Measurements from ENCODE around the gene SLC25A17. TPM values are rescaled to one million over a fixed set of nuclear protein-coding genes. Genes with fewer than 3 reads are reported as not detected.
"Not testable (repeated sequence)": the region's sequence is repeated elsewhere in the genome, so short reads cannot be mapped to it uniquely, and the experiment has no call there.

Gene SLC25A17
- total RNA-seq, 1 experiment from 2014 or later = 38.8 TPM

- no peaks in the 10 kb centered on the region for H3K27me3 ChIP-seq (replicated peaks)
- no peak for DNase-seq (ENCODE audit: low read depth in 1 of 2, low spot score in 2 of 2)
- no peak overlapping the region for H3K27ac ChIP-seq
- H3K4me1 ChIP-seq (replicated peaks) = no peaks in the 10 kb centered on the region
- H3K36me3 ChIP-seq = no peaks in the 10 kb centered on the region
- H3K9me3 ChIP-seq (replicated peaks) = no peaks in the 10 kb centered on the region
- no peak overlapping the region for H3K4me3 ChIP-seq
Measured at GRCh38 chr22:40733919-40734318, 85.2 kb downstream of the SLC25A17 start.

DNA sequence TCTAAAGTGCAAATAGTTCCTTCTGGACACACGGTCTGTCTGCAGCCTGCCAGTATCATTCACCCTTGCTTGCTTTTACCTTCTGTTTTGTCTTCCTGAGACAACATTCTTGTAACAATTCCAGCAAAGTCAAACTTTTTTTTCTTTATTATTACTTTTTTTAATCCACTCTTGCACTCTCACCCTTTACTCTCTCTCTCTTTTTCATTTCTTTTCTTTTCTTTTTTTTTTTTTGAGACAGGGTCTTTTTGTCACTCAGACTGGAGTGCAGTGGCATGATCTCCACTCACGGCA, 86.2 kb downstream of the SLC25A17 start:
- Histone ChIP-seq H3K9me3 (replicated peaks) (no peaks in the 10 kb centered on the region), H3K4me3 (no peak overlapping the region), H3K27me3 (replicated peaks) (no peaks in the 10 kb centered on the region), H3K27ac (no peak overlapping the region), H3K36me3 (no peaks in the 10 kb centered on the region), H3K4me1 (replicated peaks) (0 out of 2 replicates have a peak, but pooled peaks cover 3% of the 10 kb centered on the region)
- no peak for DNase-seq (ENCODE audit: low read depth in 1 of 2, low spot score in 2 of 2)

DNA sequence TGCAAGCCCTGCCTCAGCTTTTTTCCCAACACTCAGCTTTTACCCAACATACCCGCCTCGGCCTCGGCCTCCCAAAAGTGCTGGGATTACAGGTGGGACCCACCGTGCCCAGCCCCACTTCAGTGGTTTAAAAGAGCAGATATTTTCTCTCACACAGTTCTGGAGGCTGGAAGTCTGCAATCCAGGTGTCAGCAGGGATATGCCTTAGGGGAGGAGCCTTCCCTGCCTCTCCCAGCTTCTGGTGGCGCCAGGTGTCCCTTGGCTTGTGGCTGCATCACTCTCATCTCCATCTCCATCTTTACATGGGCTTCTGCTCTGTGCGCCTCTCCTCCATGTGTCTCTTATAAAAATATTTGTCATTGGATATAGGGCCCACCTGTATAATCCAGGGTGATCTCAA, 89.9 kb downstream of the SLC25A17 start:
- H3K27me3 ChIP-seq (replicated peaks) = no peaks in the 10 kb centered on the region
- no peak overlapping the region for H3K27ac ChIP-seq
- H3K36me3 ChIP-seq = no peaks in the 10 kb centered on the region
- no peak overlapping the region for H3K4me3 ChIP-seq
- 0 out of 2 replicates have a peak, but pooled peaks cover 3% of the 10 kb centered on the region for H3K4me1 ChIP-seq (replicated peaks)
- no peaks in the 10 kb centered on the region for H3K9me3 ChIP-seq (replicated peaks)
- DNase-seq (ENCODE audit: low read depth in 1 of 2, low spot score in 2 of 2) = no peak

DNA sequence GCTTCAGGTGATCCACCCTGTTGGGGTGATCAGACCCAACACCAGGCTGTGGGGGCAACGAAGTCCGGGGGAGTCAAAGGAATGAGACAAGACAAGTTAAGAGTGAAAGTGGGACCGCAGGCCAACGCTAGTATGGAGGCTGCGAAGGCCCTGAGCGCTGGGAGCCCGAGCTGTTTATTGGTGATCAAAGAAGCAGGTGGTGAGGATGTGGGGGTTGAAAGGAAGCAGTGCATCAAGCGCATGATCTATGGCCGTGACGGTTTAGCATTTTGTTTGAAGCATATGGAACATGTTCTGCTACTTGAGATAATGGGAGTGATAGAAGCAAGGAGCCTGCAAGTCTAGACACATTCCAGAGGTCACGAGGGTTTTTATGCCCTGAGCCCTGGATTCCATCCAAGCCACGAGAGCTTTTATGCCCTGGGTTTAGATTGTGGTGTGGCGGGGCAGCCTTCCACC, 90.4 kb downstream of the SLC25A17 start:
- Histone ChIP-seq H3K4me3 (no peak overlapping the region), H3K27ac (no peak overlapping the region), H3K9me3 (replicated peaks) (no peaks in the 10 kb centered on the region), H3K27me3 (replicated peaks) (no peaks in the 10 kb centered on the region), H3K4me1 (replicated peaks) (0 out of 2 replicates have a peak, but pooled peaks cover 3% of the 10 kb centered on the region), H3K36me3 (no peaks in the 10 kb centered on the region)
- DNase-seq (ENCODE audit: low read depth in 1 of 2, low spot score in 2 of 2) = no peak

DNA sequence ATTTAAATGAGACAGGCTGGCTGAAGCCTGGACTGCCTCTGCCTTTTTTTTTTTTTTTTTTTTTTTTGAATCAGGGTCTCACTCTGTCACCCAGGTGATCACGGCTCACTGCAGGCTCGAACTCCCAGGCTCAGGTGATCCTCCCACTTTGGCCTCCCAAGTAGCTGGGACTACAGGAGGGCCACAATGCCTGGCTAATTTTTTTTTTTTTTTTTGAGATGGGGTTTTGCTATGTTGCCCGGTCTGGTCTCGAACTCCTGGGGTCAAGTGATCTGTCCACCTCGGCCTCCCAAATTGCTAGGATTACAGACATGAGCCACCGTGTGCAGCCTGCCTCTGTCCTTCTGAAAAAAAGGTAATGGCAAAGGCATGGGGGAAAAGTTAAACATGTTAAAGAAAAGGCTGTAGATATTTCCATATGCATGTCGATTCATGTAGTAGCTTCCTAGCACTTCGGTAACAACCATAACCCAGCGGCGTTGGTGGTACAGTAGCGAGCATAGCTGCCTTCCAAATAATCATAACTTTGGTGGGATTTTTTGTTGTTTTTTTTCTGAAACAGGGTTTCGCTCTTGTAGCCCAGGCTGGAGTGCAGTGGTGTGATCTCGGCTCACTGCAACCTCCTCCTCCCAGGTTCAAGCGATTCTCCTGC, 91.1 kb downstream of the SLC25A17 start:
- Histone ChIP-seq H3K27ac (no peak overlapping the region), H3K9me3 (replicated peaks) (no peaks in the 10 kb centered on the region), H3K4me1 (replicated peaks) (0 out of 2 replicates have a peak, but pooled peaks cover 3% of the 10 kb centered on the region), H3K36me3 (no peaks in the 10 kb centered on the region), H3K27me3 (replicated peaks) (no peaks in the 10 kb centered on the region), H3K4me3 (no peak overlapping the region)
- DNase-seq (ENCODE audit: low read depth in 1 of 2, low spot score in 2 of 2) = no peak

- Histone ChIP-seq H3K27me3 (replicated peaks) (no peaks in the 10 kb centered on the region), H3K27ac (no peak overlapping the region), H3K36me3 (no peaks in the 10 kb centered on the region), H3K9me3 (replicated peaks) (no peaks in the 10 kb centered on the region), H3K4me3 (no peak overlapping the region), H3K4me1 (replicated peaks) (0 out of 2 replicates have a peak, but pooled peaks cover 3% of the 10 kb centered on the region)
- DNase-seq (ENCODE audit: low read depth in 1 of 2, low spot score in 2 of 2) = no peak
Measured at GRCh38 chr22:40727070-40727963, 91.8 kb downstream of the SLC25A17 start.

DNA sequence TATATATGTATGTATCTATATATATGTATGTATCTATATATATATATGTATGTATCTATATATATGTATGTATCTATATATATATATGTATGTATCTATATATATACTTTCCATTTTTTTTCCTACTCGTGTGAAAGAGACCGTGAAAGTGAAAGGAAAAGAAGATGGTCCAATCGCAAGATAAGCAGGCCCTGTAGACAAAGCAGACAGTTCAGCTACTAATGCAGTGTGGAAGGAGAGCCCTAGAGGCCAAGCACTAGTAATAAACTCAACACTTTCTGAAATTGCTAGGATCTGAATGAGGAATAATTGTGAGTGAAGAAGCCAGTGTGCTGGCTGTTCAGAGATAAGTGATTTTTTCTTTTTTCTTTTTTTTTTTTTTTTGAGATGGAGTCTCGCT, 92.6 kb downstream of the SLC25A17 start:
- Histone ChIP-seq H3K27ac (no peak overlapping the region), H3K9me3 (replicated peaks) (no peaks in the 10 kb centered on the region), H3K36me3 (no peaks in the 10 kb centered on the region), H3K4me3 (no peak overlapping the region), H3K4me1 (replicated peaks) (0 out of 2 replicates have a peak, but pooled peaks cover 3% of the 10 kb centered on the region), H3K27me3 (replicated peaks) (no peaks in the 10 kb centered on the region)
- DNase-seq (ENCODE audit: low read depth in 1 of 2, low spot score in 2 of 2) = no peak

- Histone ChIP-seq H3K27ac (no peak overlapping the region), H3K4me1 (replicated peaks) (no peaks in the 10 kb centered on the region), H3K27me3 (replicated peaks) (no peaks in the 10 kb centered on the region), H3K9me3 (replicated peaks) (no peaks in the 10 kb centered on the region), H3K4me3 (no peak overlapping the region), H3K36me3 (no peaks in the 10 kb centered on the region)
- no peak for DNase-seq (ENCODE audit: low read depth in 1 of 2, low spot score in 2 of 2)
Measured at GRCh38 chr22:40723396-40723933, 95.7 kb downstream of the SLC25A17 start.

- Histone ChIP-seq H3K4me1 (replicated peaks) (no peaks in the 10 kb centered on the region), H3K27ac (no peak overlapping the region), H3K36me3 (no peaks in the 10 kb centered on the region), H3K9me3 (replicated peaks) (no peaks in the 10 kb centered on the region), H3K4me3 (no peak overlapping the region), H3K27me3 (replicated peaks) (no peaks in the 10 kb centered on the region)
- DNase-seq (ENCODE audit: low read depth in 1 of 2, low spot score in 2 of 2) = no peak
Measured at GRCh38 chr22:40721266-40721665, 97.9 kb downstream of the SLC25A17 start.

GRCh38 chr22:40720538-40721256, 98.4 kb downstream of the SLC25A17 start:
- no peaks in the 10 kb centered on the region for H3K9me3 ChIP-seq (replicated peaks)
- no peaks in the 10 kb centered on the region for H3K4me1 ChIP-seq (replicated peaks)
- no peaks in the 10 kb centered on the region for H3K27me3 ChIP-seq (replicated peaks)
- H3K4me3 ChIP-seq = no peak overlapping the region
- H3K27ac ChIP-seq = no peak overlapping the region
- no peaks in the 10 kb centered on the region for H3K36me3 ChIP-seq
- no peak for DNase-seq (ENCODE audit: low read depth in 1 of 2, low spot score in 2 of 2)

GRCh38 chr22:40720156-40720537, 99.0 kb downstream of the SLC25A17 start:
- DNase-seq (ENCODE audit: low read depth in 1 of 2, low spot score in 2 of 2); H3K4me1 ChIP-seq (replicated peaks); H3K27ac ChIP-seq: not testable (repeated sequence)

More at GRCh38 chr22:40720156-40720537, 99.0 kb downstream of the SLC25A17 start:
- not testable (repeated sequence) for H3K27me3 ChIP-seq (replicated peaks); H3K4me3 ChIP-seq; H3K9me3 ChIP-seq (replicated peaks); H3K36me3 ChIP-seq

Data from SJSA1 (cell line).